GM19351 (cell line): ENCODE measurements around the gene SLC35F2.
"Not testable (repeated sequence)": the region's sequence is repeated elsewhere in the genome, so short reads cannot be mapped to it uniquely, and the experiment has no call there.

Experiments
- ATAC-seq: cut with Tn5 transposase; IDR thresholded peaks from one replicate; pipeline ENCODE4 v1.9.1; 2021; ENCODE audit warnings: mild to moderate bottlenecking, moderate library complexity; ENCODE audit not compliant: unreplicated experiment

SLC35F2 gene, protein sequence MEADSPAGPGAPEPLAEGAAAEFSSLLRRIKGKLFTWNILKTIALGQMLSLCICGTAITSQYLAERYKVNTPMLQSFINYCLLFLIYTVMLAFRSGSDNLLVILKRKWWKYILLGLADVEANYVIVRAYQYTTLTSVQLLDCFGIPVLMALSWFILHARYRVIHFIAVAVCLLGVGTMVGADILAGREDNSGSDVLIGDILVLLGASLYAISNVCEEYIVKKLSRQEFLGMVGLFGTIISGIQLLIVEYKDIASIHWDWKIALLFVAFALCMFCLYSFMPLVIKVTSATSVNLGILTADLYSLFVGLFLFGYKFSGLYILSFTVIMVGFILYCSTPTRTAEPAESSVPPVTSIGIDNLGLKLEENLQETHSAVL

DNA sequence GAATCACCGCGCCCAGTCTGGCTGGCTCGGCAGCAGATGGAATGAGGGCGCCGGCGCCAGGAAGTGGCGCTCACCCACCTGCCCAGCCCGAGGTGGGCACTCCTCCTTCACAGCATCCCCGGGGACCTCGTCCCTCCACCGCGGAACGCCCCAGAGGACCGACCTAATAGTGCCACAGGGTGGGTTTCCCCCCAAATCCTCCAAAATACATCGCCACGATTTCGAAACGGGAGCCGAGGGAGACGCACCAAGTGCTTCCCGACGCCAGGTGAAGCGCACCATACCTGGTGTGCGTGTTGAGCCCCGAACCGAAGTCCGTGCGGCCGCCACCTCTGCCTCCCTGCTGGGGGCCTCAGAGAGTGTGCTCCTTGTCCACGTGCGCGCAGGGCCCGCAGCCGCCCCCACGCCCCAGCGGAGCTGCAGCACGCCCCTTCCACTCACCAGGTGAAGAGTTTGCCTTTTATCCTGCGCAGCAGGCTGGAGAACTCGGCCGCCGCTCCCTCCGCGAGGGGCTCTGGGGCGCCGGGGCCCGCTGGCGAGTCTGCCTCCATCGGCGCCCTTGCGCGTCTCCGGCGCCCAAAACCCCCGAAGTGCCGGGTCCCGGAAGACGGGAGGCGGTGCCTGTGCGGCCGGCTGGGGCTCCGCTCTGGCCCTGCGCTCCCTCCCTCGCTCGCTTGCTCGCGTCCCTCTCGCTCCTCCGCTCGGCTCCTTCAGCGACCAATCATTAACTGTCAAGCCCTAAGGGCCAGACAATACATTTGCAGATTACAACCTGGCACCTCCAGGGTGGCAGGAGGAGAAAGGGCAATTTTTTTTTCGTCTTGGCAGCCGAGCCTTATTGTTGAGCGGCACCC lies at the start of gene SLC35F2:
TSS of gene SLC35F2 (minus strand) at position 571 of the 854 bp plus-strand sequence. CDS start at position 551, 20 bp downstream.
- ATAC-seq = peak; percentile 82

DNA sequence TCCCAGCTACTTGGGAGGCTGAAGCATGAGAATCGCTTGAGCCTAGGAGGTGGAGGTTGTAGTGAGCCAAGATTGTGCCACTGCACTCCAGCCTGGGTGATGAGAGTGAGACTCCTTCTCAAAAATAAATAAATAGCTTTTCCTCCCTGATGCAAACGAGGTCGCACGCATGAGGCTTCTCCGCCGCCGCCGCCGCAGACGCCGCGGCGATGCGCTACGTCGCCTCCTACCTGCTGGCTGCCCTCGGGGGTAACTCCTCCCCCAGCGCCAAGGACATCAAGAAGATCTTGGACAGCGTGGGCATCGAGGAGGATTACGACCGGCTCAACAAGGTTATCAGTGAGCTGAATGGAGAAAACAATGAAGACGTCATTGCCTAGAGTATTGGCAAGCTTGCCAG lies 49.6 kb upstream of the SLC35F2 start:
- no peak for ATAC-seq

DNA sequence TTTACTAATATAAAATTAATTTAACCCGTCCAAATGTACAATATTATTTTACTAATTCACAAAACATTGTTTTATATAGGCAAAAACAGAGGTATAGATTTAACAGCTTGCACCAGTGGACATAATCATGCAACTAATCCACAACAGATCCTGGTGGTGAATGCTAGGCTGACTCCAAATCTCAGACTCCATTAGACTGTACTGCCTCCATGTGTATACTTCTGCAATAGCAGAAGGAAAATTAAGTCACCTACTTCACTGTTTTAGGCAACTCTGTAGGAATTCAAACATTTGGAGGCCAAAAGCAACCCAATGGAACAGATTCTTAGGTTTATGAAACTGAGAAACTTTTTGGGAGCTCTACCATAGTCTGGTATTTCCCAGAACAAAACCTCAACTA lies 39.7 kb upstream of the SLC35F2 start:
- peak; percentile 87 for ATAC-seq

DNA sequence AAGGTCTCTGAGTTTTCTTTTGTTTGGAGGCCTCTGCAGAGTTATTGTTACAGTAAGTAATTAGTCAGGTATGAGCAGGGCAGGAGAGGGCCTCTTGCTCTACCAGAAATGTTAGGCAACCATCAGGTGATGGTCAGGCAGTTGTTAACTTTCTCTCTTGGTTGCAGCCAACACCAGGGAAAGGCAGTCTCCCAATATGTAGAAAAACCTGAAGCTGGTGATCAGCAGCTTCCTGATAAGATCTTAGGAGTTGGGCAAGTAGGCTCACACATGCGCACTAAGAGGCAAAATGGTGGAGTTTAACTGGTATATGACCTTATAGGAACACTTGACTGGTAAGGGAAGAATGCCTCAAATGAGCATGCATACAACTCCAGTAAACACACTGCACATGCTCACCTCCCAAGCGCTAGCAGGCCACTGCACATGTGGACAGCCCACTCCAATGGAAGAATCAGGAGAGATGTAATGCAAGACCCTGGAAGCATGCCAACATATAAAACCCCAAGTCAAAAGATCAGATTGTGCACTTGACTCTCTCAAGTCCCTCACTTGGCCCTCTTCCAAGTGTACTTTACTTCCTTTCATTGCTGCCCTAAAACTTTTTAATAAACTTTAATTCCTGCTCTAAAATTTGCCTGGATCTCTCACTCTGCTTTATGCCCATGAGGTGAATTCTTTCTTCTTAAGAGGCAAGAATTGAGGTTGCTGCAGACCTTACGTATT lies 23.7 kb upstream of the SLC35F2 start:
- no peak for ATAC-seq

DNA sequence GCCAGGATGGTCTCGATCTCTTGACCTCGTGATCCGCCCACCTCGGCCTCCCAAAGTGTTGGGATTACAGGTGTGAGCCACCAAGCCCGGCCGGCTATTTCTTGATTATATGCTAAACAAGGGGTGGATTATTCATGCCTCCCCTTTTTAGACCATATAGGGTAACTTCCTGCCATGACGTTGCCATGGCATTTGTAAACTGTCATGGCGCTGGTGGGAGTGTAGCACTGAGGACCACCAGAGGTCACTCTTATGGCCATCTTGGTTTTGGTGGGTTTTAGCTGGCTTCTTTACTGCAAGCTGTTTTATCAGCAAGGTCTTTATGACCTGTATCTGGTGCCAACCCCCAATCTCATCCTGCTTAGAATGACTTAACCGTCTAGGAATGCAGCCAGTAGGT lies 22.9 kb upstream of the SLC35F2 start:
- ATAC-seq = not testable (repeated sequence)

DNA sequence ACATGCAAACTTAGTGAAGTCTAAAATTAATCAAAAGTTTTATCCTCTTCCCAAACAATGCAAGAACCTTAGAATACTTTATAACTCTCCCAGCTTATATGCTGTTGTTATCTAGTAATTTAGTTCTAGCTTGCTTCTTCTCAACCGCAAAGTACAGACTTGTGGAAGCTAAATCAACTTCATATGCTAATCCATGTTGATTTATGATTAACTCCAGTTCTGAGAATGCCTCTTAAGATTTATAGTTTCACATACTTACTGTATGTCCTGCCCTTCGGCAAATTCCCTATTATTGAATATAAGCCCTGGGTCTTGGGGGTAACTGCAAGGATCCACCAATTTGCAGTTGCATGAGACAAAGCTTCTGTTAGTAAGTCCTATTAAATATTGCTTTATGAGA lies 17.6 kb upstream of the SLC35F2 start:
- ATAC-seq = no peak

DNA sequence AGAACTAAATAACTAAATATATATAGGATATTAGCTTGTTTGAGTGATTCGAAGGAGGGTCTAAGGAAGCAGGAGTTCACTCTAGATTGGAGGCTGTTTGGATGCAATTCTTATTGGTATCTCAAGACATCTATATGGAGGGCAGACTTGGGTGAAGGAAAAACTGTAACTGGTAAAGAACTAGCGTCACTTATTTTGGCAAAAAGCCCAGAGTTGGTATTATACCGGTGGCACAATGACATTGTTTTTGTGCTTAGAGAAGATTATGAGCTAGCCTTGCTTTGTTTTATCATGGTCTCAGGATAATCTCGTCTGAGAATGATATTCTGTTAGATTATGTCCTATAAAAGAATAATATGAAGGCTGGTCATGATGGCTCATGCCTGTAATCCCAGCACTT lies 6.0 kb upstream of the SLC35F2 start:
- no peak for ATAC-seq

DNA sequence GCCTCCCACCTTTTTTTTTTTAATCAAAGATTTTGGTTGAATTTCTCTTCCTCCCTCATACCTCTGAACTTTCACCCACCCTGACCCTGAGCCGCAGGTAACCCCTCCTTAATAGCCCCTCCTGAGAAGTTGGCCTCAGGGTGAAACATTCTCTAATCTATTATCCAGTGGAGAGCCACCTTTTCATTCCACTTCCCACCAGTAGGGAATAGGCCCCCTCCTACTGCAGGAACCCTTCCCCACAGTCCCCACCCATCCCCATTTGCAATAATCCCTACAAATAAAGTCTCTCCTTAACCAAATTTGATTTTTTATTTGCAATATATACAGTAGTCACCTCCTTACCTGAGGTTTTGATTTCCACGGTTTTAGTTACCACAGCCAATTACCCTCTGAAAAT lies 2.1 kb upstream of the SLC35F2 start:
- ATAC-seq = no peak

DNA sequence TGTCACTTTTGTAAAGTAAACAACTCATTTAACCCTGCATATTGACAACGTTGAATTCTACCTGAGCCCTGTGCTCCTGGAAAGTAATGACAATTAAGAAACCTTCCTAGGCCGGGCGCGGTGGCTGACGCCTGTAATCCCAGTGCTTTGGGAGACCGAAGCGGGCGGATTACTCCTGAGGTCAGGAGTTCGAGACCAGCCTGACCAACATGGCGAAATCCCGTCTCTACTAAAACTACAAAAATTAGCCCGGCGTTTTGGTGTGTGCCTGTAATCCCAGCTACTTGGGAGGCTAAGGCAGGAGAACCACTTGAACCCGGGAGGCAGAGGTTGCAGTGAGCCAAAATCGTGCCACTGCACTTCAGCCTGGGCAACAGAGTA lies 1.6 kb upstream of the SLC35F2 start:
- ATAC-seq = not testable (repeated sequence)

DNA sequence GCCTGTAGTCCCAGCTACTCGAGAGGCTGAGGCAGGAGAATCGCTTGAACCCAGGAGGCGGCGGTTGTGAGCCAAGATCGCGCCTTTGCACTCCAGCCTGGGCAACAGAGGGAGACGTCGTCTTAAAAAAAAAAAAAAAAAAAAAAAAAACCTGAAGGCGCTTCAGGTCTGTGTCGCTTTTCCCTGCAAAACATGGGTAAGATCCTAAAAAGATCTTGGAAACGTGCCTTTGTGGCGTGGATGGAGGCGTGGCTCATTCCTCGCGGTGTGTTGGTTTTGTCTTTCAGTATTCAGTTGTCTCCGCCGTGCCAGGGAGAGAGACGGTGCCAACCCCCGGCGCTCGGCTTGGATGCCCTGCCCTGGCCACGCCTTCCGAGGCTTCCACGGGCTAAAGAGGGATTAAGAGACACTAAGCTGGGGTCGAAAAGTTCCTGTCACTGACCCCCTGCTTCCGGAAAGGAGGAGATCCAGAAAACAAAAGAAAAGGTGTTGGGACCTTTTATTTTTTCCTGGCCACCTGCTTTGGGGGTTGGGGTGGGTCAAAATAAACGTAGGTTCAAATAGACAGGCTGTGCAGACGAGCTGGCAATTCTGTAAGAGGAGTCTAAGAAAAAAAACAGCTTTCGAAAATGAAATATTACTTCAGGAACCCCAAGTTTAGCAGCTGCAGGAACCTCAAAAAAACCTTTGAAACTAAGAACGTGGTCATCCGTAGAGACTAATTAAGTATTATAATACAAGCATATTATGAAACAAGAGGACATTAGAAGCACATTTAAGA lies 1.1 kb upstream of the SLC35F2 start:
- ATAC-seq = peak; percentile 17

DNA sequence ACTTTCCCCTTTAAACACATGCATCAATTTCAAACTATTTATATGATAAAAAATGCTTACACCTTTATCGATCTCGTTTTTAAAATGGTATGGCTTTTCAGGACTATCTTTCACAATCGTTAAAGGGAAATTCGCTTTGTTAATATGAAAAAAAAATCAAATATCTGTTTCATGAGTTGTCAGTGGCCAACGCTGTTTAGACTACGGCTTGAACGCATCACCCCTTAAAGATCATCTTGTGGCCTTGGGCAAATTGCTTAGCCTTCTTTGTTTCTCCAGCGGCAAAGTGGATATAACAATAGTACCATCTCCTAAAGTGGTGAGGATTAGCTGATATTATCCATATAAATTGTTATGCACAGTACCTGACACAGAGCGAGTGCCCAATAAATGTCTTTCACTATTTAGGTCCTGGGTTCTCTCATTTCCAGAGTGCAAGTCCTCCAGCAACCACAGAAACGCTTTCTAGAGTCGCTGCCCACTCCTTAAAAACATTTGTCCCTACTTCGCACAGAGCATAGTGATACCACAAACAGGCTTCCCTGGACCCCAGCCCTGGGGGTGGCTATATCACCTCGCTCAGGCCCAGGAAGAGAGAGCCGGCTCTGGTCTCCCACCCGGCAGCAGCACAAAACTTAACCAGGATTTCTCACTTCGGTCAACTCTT lies 904 bp downstream of the SLC35F2 start:
- peak; percentile 6 for ATAC-seq

DNA sequence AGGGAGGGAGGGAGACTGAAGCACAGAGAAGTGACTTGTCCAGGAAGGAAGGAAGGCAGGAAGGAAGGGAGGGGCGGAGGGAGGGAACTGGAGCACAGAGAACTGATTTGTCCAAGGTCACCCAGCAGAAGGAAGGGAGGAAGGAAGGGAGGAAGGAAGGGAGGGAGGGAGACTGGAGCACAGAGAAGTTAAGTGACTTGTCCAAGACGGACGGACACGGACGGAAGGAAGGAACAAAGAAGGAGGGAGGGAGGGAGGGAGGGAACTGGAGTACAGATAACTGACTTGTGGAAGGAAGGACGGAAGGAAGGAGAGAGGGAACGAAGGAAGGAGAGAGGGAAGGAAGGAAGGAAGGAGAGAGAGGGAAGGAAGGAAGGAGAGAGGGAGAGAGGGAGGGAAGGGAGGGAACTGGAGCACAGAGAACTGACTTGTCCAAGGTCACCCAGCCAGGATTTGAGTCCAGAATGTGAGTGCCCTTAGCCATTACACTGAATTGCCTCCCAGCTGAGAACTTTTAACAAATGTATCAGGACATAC lies 1.5 kb downstream of the SLC35F2 start:
- ATAC-seq = no peak

DNA sequence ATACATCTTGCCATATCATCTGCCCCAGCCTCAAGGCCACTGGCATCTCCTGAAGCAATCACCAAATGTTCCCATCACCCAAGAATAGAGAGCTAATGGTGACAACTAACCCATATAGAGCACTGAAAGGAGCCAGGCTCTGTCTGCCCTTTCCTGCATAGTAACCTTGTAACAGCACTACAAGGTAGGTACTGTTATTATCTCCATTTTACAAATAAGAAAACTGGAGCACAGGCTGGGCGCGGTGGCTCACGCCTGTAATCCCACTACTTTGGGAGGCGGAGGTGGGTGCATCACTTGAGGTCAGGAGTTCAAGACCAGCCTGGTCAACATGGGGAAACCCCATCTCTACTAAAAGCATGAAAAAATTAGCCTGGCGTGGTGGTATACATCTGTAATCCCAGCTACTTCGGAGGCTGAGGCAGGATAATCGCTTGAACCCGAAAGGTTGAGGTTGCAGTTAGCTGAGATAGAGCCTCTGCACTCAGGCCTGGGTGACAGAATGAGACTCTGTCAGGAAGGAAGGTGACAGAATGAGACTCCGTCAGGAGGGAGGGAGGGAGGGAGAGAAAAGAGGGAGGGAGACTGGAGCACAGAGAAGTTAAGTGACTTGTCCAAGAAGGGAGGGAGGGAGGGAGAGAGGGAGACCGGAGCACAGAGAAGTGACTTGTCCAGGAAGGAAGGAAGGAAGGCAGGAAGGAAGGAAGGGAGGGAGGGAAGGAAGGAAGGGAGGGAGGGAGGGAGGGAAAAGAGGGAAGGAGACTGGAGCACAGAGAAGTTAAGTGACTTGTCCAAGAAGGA lies 2.2 kb downstream of the SLC35F2 start:
- ATAC-seq = no peak

DNA sequence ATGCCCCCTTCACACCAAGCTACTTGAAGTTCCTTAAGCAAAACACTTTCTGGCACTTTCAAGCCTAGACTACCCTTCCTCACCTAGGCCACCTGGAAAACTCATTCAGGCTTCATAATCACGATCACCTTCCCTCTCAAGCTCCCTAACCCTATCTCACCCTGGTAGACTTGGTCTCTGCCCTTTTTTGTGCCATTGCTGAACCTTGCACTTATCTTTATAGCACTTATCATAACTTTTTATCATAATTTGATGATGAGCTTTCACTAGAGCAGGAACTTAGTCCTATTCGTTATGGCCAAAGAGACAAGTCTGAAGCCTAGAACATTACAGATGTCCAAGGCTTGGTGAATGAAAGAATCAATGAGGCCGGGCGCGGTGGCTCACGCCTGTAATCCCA lies 5.5 kb downstream of the SLC35F2 start:
- no peak for ATAC-seq

DNA sequence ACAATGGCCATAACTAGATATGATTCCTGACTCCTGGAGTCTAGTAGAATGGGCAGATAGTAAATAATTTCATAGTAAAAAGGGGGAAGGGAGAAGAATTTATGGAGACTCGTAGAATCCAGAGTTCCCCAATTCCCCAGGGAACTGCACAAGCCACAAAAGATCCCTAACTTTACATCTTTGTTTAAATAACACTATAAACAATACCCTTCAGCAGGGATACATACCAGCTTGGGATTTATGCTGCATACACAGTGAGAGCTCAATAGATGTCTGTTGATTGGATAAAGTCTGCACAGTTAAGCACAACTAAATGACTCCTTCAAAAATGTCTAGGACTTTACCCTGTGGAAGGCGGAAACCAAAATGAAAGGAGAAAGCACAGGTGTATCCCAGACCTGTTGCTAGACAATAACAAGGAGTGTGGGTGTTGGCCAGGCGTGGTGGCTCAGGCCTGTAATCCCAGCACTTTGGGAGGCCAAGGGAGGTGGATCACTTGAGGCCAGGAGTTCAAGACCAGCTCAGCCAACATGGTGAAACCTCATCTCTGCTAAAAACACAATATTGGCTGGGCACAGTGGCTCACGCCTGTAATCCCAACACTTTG lies 6.8 kb downstream of the SLC35F2 start:
- ATAC-seq = no peak

DNA sequence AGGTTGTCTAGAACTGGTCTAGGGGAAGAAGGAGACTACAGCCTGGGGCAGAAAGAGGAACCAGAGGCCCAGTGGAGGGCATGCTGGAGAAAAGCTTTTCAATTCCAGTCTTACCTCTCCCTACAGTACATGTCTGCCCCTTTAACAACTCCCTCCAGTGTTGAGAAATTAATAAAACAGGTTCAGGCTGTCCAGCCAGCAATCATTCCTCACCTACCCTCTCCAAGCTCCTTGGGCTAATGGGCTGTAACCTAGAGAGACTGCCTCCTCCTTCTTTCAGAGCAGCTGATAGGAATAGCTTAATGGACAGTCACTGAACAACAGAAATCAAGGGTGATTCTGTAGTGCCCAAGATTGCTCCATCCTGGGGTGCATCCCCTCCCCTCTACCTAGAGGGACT lies 8.8 kb downstream of the SLC35F2 start:
- ATAC-seq = peak; percentile 53

DNA sequence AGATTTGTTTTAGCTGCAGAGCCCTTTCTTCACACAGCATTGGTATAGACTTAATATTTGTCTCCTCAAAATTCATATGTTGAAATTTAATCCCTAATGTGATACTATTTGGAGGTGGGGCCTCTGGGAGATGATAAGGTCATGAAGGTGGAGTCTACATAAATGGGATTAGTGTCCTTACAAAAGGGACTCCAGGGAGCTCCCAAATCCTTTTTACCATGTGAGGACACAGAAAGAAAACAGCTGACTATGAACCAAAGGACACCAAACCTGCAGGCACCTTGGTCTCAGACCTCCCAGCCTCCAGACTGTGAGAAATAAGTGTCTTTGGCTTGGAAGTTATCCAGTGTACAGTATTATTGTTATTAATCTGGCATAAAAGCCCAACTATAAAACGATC lies 10.2 kb downstream of the SLC35F2 start:
- no peak for ATAC-seq

DNA sequence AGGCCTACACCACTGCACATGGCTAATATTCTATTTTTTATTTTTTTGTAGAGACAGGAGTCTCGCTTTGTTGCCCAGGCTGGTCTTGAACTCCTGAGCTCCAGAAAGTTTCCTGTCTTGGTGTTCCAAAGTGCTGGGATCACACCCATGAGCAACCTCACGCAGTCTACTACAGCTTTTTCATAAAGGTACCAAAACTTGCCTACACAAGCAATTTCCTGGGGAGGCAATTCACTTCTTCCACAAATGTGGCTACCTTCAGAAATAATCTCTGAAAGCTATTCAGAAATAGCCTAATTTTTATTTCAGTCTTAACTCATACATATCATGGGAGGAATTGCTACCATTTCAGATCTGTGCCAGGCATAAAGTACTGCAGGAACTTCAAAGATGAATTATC lies 11.4 kb downstream of the SLC35F2 start:
- no peak for ATAC-seq

DNA sequence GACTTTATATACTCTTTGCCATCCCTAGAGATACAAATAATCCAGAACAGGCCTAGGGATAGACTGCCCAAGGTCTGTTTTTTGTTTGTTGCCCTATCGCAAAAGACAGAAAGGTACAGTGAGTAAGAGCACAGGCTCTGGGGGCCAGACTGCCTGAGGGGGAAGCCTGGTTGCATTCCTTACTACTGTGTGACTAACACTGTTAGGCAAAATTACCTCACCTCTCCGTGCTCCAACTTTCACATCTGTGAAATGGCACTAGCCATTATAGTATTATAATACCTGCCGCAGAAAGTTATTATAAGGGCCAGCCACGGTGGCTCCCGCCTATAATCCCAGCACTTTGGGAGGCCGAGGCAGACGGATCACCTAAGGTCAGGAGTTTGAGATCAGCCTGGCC lies 14.5 kb downstream of the SLC35F2 start:
- ATAC-seq = no peak
